SK-N-MC (cell line): Measurements from ENCODE around the gene SNX30.

Experiments
- EZH2 ChIP-seq: fragments of 200-600 bp; sonication (generic); IDR thresholded peaks from one replicate; pipeline ENCODE4 v1.6.1; 2017; ENCODE audit warnings: antibody characterized with exemption
- FOXP2 ChIP-seq: optimal IDR thresholded peaks from 2 replicates; pipeline ENCODE3; 2011; ENCODE audit warnings: mild to moderate bottlenecking, moderate library complexity; ENCODE audit not compliant: insufficient read depth; ENCODE audit errors: extremely low read length, control extremely low read depth
- POLR2AphosphoS5 ChIP-seq: IDR thresholded peaks from 2 replicates; pipeline ENCODE4 v1.6.1; 2012; ENCODE audit warnings: mild to moderate bottlenecking, low read depth, low read length, borderline replicate concordance

DNA sequence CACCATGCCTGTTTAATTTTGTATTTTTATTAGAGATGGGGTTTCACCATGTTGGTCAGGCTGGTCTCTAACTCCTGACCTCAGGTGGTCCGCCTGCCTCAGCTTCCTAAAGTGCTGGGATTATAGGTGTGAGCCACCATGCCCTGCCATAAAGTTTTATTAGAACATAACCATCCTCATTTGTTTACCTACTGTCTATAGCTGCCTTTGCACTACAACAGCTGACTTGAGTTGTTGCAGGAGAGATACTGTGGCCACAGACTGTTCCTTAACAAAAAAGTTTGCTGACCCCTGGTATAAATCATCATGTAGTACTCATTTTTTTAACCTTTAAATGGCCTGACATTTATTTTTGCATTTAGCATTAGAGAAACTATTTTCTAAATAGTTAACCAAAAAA is 31.7 kb downstream of the SNX30 start:
- TF ChIP-seq POLR2AphosphoS5 (no peak), FOXP2 (no peak), EZH2 (no peak)
